ENCODE measurements around the gene ALB. TPM values are rescaled to one million over a fixed set of nuclear protein-coding genes. Genes with fewer than 3 reads are reported as not detected.

Gene ALB
- total RNA-seq, 2 donors from 2014 or later, result 391 to 538 TPM

DNA sequence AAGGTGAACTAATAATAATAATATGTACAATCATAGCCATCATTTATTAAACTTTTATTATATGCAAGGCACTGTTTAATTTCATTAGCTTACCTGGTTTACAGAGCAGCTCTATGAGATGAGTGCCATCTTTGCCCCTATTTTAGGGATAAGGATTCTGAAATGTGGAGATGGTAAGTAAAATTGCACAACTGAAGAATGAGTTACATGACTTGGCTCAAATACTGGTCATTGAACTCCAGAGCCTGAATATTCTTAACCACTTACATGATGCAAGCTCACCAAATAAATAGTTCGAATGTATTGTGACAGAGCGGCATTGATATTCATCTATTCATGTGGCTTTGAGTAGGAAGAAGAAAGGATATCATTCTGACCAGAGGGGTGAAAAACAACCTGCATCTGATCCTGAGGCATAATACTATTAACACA lies 11.7 kb downstream of the ALB start:
- ATAC-seq, result no peak
- no peaks in the 10 kb centered on the region for H3K9me3 ChIP-seq
- no peaks in the 10 kb centered on the region for H3K27me3 ChIP-seq
- peaks cover 21% of the 10 kb centered on the region for H3K4me1 ChIP-seq
- intact Hi-C loops (cut with DNase I), result no loop called here
- no peak for TF ChIP-seq POLR2A (IDR thresholded peaks at IDR 0.05)
- TF ChIP-seq, protein P1, sequence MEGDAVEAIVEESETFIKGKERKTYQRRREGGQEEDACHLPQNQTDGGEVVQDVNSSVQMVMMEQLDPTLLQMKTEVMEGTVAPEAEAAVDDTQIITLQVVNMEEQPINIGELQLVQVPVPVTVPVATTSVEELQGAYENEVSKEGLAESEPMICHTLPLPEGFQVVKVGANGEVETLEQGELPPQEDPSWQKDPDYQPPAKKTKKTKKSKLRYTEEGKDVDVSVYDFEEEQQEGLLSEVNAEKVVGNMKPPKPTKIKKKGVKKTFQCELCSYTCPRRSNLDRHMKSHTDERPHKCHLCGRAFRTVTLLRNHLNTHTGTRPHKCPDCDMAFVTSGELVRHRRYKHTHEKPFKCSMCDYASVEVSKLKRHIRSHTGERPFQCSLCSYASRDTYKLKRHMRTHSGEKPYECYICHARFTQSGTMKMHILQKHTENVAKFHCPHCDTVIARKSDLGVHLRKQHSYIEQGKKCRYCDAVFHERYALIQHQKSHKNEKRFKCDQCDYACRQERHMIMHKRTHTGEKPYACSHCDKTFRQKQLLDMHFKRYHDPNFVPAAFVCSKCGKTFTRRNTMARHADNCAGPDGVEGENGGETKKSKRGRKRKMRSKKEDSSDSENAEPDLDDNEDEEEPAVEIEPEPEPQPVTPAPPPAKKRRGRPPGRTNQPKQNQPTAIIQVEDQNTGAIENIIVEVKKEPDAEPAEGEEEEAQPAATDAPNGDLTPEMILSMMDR (IDR thresholded peaks at IDR 0.05), result no peak
- DNase-seq, result no peak
- peaks cover 5% of the 10 kb centered on the region in 2 donors for H3K36me3 ChIP-seq (replicated peaks in 1 of 2; ENCODE audit: insufficient read depth in 1 of 2, low read depth in 2 of 2)
- no peak overlapping the region for H3K27ac ChIP-seq
- 85 to 100% methylated on average over 2 of the region's 2 CpGs for WGBS, 2 donors
- no peak overlapping the region for H3K4me3 ChIP-seq

- ATAC-seq, result no peak
Observed at GRCh38 chr4:73416423-73417087, 12.5 kb downstream of the ALB start.

DNA sequence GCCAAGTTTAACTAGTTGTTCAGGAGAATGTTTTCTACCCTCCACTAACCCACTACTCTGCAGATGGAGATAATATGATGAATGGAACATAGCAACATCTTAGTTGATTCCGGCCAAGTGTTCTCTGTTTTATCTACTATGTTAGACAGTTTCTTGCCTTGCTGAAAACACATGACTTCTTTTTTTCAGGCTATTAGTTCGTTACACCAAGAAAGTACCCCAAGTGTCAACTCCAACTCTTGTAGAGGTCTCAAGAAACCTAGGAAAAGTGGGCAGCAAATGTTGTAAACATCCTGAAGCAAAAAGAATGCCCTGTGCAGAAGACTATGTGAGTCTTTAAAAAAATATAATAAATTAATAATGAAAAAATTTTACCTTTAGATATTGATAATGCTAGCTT lies 13.3 kb downstream of the ALB start:
- 89 to 93% methylated on average over 2 of the region's 2 CpGs for WGBS, 2 donors
- H3K27me3 ChIP-seq, result no peaks in the 10 kb centered on the region
- H3K4me3 ChIP-seq, result no peak overlapping the region
- ATAC-seq (no peak), DNase-seq (no peak)
- intact Hi-C loops (cut with DNase I), result no loop called here
- no peaks in the 10 kb centered on the region for H3K9me3 ChIP-seq
- no peak overlapping the region for H3K27ac ChIP-seq
- peaks cover 5% of the 10 kb centered on the region in 2 donors for H3K36me3 ChIP-seq (replicated peaks in 1 of 2; ENCODE audit: insufficient read depth in 1 of 2, low read depth in 2 of 2)
- peaks cover 7% of the 10 kb centered on the region for H3K4me1 ChIP-seq
- TF ChIP-seq, protein P1 (IDR thresholded peaks at IDR 0.05), result no peak
- TF ChIP-seq POLR2A (IDR thresholded peaks at IDR 0.05), result no peak

More at GRCh38 chr4:73416423-73417087, 12.5 kb downstream of the ALB start:
- intact Hi-C loops (cut with DNase I), result no loop called here
- no peak overlapping the region for H3K4me3 ChIP-seq
- peaks cover 5% of the 10 kb centered on the region in 2 donors for H3K36me3 ChIP-seq (replicated peaks in 1 of 2; ENCODE audit: insufficient read depth in 1 of 2, low read depth in 2 of 2)
- H3K27ac ChIP-seq, result no peak overlapping the region
- no peaks in the 10 kb centered on the region for H3K27me3 ChIP-seq
- DNase-seq, result no peak
- peaks cover 15% of the 10 kb centered on the region for H3K4me1 ChIP-seq
- no peak for TF ChIP-seq POLR2A (IDR thresholded peaks at IDR 0.05)
- TF ChIP-seq, protein P1 (IDR thresholded peaks at IDR 0.05), result no peak
- 58 to 64% methylated on average over 2 of the region's 2 CpGs for WGBS, 2 donors
- no peaks in the 10 kb centered on the region for H3K9me3 ChIP-seq

- WGBS, 2 donors, result 78 to 79% methylated on average over 6 of the region's 6 CpGs
- ATAC-seq (no peak), DNase-seq (no peak)
- Histone ChIP-seq H3K36me3 (replicated peaks in 1 of 2; ENCODE audit: insufficient read depth in 1 of 2, low read depth in 2 of 2) (peaks cover 5% of the 10 kb centered on the region in 2 donors), H3K4me1 (peaks cover 5% of the 10 kb centered on the region), H3K27ac (no peak overlapping the region), H3K9me3 (no peaks in the 10 kb centered on the region), H3K4me3 (no peak overlapping the region), H3K27me3 (no peaks in the 10 kb centered on the region)
- no peak for TF ChIP-seq POLR2A (IDR thresholded peaks at IDR 0.05)
- TF ChIP-seq, protein P1 (IDR thresholded peaks at IDR 0.05), result no peak
- intact Hi-C loops (cut with DNase I), result no loop called here
Observed at GRCh38 chr4:73417973-73418372, 13.9 kb downstream of the ALB start.

DNA sequence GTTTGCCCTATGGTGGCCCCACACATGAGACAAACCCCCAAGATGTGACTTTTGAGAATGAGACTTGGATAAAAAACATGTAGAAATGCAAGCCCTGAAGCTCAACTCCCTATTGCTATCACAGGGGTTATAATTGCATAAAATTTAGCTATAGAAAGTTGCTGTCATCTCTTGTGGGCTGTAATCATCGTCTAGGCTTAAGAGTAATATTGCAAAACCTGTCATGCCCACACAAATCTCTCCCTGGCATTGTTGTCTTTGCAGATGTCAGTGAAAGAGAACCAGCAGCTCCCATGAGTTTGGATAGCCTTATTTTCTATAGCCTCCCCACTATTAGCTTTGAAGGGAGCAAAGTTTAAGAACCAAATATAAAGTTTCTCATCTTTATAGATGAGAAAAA lies 14.6 kb downstream of the ALB start:
- ATAC-seq (no peak), DNase-seq (no peak)
- Histone ChIP-seq H3K9me3 (no peaks in the 10 kb centered on the region), H3K4me3 (no peak overlapping the region), H3K27ac (no peak overlapping the region), H3K36me3 (replicated peaks in 1 of 2; ENCODE audit: insufficient read depth in 1 of 2, low read depth in 2 of 2) (peaks cover 0 to 5% of the 10 kb centered on the region in 2 donors), H3K27me3 (no peaks in the 10 kb centered on the region), H3K4me1 (peaks cover 5% of the 10 kb centered on the region)
- WGBS, 2 donors, result 58 to 68% methylated on average over 1 of the region's 1 CpG
- intact Hi-C loops (cut with DNase I), result no loop called here
- TF ChIP-seq, protein P1 (IDR thresholded peaks at IDR 0.05), result no peak
- no peak for TF ChIP-seq POLR2A (IDR thresholded peaks at IDR 0.05)

All from body of pancreas (tissue), 4 donors.